HepG2 (cell line): ENCODE results near the gene MEG3. TPM values are rescaled to one million over a fixed set of nuclear protein-coding genes. Genes with fewer than 3 reads are reported as not detected.

Source experiments
- ATAC-seq: fragments of 200-7000 bp; cut with Tn5 transposase; 3 replicates; pipeline ENCODE4 v1.9.1; 2020; ENCODE audit warnings: mild to moderate bottlenecking, moderate library complexity
- BruUV-seq: library from RNA; stranded (reverse); fragments of 400-500 nt; replicated peaks from 2 replicates; lab custom pipeline; 2021; lab: Mats Ljungman, UMichigan
- CTCF ChIA-PET: fragments of 300-600 bp; formaldehyde crosslinking; extraction: SDS; loops from one replicate; lab custom pipeline; 2021; ENCODE audit warnings: low total read pairs, inconsistent platforms, low intra/inter-chr PET ratio; lab: Yijun Ruan, JAX
- POLR2A ChIA-PET: fragments of 350-600 bp; sonication (Branson Sonifier 250); formaldehyde crosslinking; loops from one replicate; lab custom pipeline; 2020; ENCODE audit warnings: antibody characterized with exemption, inconsistent platforms; lab: Yijun Ruan, JAX
- DNase-seq: peaks from one replicate; pipeline ENCODE4 v3.0.0-alpha.2; 2015; ENCODE audit warnings: low spot score
- FAIRE-seq: peaks from 3 replicates; lab custom pipeline; 2011; peaks lifted over from hg19 to GRCh38; lab: Jason Lieb, UNC
- H2AFZ ChIP-seq: one replicate; pipeline ENCODE4 v1.6.1; 2011; ENCODE audit warnings: low read length, inconsistent platforms
- H3K27ac ChIP-seq: fragments of 300-600 bp; 3 replicates; pipeline ENCODE4 v1.8.0; 2011; ENCODE audit warnings: mixed run types, mild to moderate bottlenecking, mixed read lengths, low read length, inconsistent platforms; ENCODE audit not compliant: insufficient read depth; ENCODE audit errors: extremely low read length
- H3K27me3 ChIP-seq, 2 experiments: fragments of 200-600 bp in 1 of 2; 2 replicates in 1 of 2; 3 replicates in 1 of 2; pipeline versions ENCODE4 v1.6.0 to v1.8.0; 2011; ENCODE audit warnings: low read length in 2 of 2, mild to moderate bottlenecking in 2 of 2, moderate library complexity in 2 of 2, inconsistent platforms in 1 of 2; ENCODE audit not compliant: insufficient read depth in 2 of 2, control insufficient read depth in 1 of 2
- H3K36me3 ChIP-seq, 2 experiments: fragments of 200-600 bp in 1 of 2; replicated peaks in 1 of 2; 2 replicates in 1 of 2; 3 replicates in 1 of 2; pipeline versions ENCODE4 v1.5.1 to v1.8.0; 2011; ENCODE audit warnings: low read length in 2 of 2, inconsistent platforms in 1 of 2; ENCODE audit not compliant: insufficient read depth in 2 of 2, control insufficient read depth in 1 of 2
- H3K4me1 ChIP-seq: 2 replicates; pipeline ENCODE4 v1.5.1; 2012; ENCODE audit warnings: low read length, inconsistent platforms; ENCODE audit not compliant: insufficient read depth
- H3K4me2 ChIP-seq: 2 replicates; pipeline ENCODE4 v1.6.0; 2011; ENCODE audit warnings: low read depth, low read length, inconsistent platforms
- H3K4me3 ChIP-seq, 3 experiments: fragments of 200-600 bp in 1 of 3; sonication (generic), shearing (Covaris generic) in 1 of 3; replicated peaks in 1 of 3; 2 replicates each; pipeline ENCODE4 v1.5.1; 2011 to 2016; ENCODE audit warnings: low read length in 3 of 3, inconsistent platforms in 2 of 3, low read depth in 2 of 3, mild to moderate bottlenecking in 2 of 3, control low read depth in 1 of 3, mixed read lengths in 1 of 3; ENCODE audit not compliant: insufficient read depth in 1 of 3
- H3K79me2 ChIP-seq: one replicate; pipeline ENCODE4 v1.6.1; 2011; ENCODE audit warnings: low read length, inconsistent platforms; ENCODE audit not compliant: insufficient read depth
- H3K9ac ChIP-seq: 2 replicates; pipeline ENCODE4 v1.6.0; 2011; ENCODE audit warnings: mild to moderate bottlenecking, low read depth, low read length, inconsistent platforms; ENCODE audit not compliant: insufficient read depth
- H3K9me3 ChIP-seq: 2 replicates; pipeline ENCODE4 v1.5.1; 2012; ENCODE audit warnings: mild to moderate bottlenecking, low read length
- H4K20me1 ChIP-seq: 2 replicates; pipeline ENCODE4 v1.6.0; 2011; ENCODE audit warnings: inconsistent platforms, mild to moderate bottlenecking, low read length, moderate library complexity; ENCODE audit not compliant: insufficient read depth
- ARNTL ChIP-seq: sonication (generic); formaldehyde crosslinking; IDR thresholded peaks from 2 replicates; pipeline ENCODE4 v1.4.0; 2020; ENCODE audit warnings: mild to moderate bottlenecking, missing genetic modification reagents
- ATF1 ChIP-seq: IDR thresholded peaks from 2 replicates; pipeline ENCODE4 v1.6.1; 2016; ENCODE audit warnings: mild to moderate bottlenecking, control low read depth
- DMAP1 ChIP-seq: IDR thresholded peaks from 2 replicates; pipeline ENCODE4 v1.6.1; 2016
- FOXK2 ChIP-seq: fragments of 450-650 bp; IDR thresholded peaks from 2 replicates; pipeline ENCODE4 v1.6.1; 2016
- MIXL1 ChIP-seq: IDR thresholded peaks from 2 replicates; pipeline ENCODE4 v1.6.1; 2016
- SMC3 ChIP-seq: IDR thresholded peaks from 2 replicates; pipeline ENCODE4 v1.6.1; 2011; ENCODE audit warnings: low read length, improper control_type of control experiment
- SMYD3 ChIP-seq: sonication (generic); formaldehyde crosslinking; IDR thresholded peaks from 2 replicates; pipeline ENCODE4 v1.8.1; 2023; ENCODE audit warnings: mild to moderate bottlenecking, missing genetic modification reagents
- SP1 ChIP-seq, 2 experiments: fragments of 450-650 bp in 1 of 2; sonication (generic) in 1 of 2; formaldehyde crosslinking in 1 of 2; IDR thresholded peaks; 2 replicates each; pipeline versions ENCODE4 v1.4.0 to v1.6.1; 2016 to 2020; ENCODE audit warnings: missing genetic modification reagents in 1 of 2
- STAG1 ChIP-seq: sonication (generic); formaldehyde crosslinking; IDR thresholded peaks from 2 replicates; pipeline ENCODE4 v1.4.0; 2020; ENCODE audit warnings: missing genetic modification reagents
- STAT5B ChIP-seq: sonication (generic); formaldehyde crosslinking; IDR thresholded peaks from 2 replicates; pipeline ENCODE4 v1.4.0; 2020; ENCODE audit warnings: missing genetic modification reagents
- WIZ ChIP-seq: sonication (generic); formaldehyde crosslinking; IDR thresholded peaks from 2 replicates; pipeline ENCODE4 v1.5.1; 2020; ENCODE audit warnings: mild to moderate bottlenecking, missing genetic modification reagents
- ZNF484 ChIP-seq: sonication (generic); formaldehyde crosslinking; IDR thresholded peaks from 2 replicates; pipeline ENCODE4 v1.5.1; 2020; ENCODE audit warnings: mild to moderate bottlenecking, low read depth, missing genetic modification reagents, borderline replicate concordance
- WGBS: methylation state at CpG from one replicate; pipeline ENCODE4 v1.1.6; 2017; ENCODE audit warnings: low lambda C conversion rate; 5-methylcytosine and 5-hydroxymethylcytosine counted together
- in situ Hi-C: cut with HindIII; loops from 2 replicates; pipeline ENCODE4 v1.10.0; 2017; ENCODE audit warnings: low pct_unique_long_range_greater_than_20kb; ENCODE audit not compliant: extremely low pct_ligation_motif_present
- intact Hi-C: fragments of 100-400 bp; cut with micrococcal nuclease; formaldehyde crosslinking; loops from one replicate; pipeline ENCODE4 v1.10.0; 2022; ENCODE audit not compliant: unreplicated experiment
- polyA plus RNA-seq, 8 experiments: library from polyadenylated mRNA; depleted of rRNA in 3 of 8; stranded (reverse) in 7 of 8; unstranded in 1 of 8; fragments of >200 nt; fragmentation: Illumina TruSeq in 4 of 8; extraction: Trizol in 4 of 8; gene quantifications; 2 replicates each; pipeline versions ENCODE4 v1.2.1 to v1.2.3, GENCODE V29; 2011 to 2016; ENCODE audit warnings: low read depth in 4 of 8, missing spikeins in 1 of 8, mixed read lengths in 1 of 8; ENCODE audit not compliant: insufficient read depth in 1 of 8
- total RNA-seq, 5 experiments: library from RNA; depleted of rRNA; stranded (reverse); fragments of >200 nt; fragmentation: Illumina TruSeq; extraction: Trizol; gene quantifications; 2 replicates each; pipeline ENCODE4 v1.2.3, GENCODE V29; 2016; ENCODE audit warnings: low read depth in 1 of 5
- TF ChIP-seq, protein P1 (sequence below): sonication (generic); formaldehyde crosslinking; IDR thresholded peaks from 2 replicates; pipeline ENCODE4 v1.8.0; 2022; ENCODE audit warnings: missing genetic modification reagents, mild to moderate bottlenecking, inconsistent platforms, borderline replicate concordance
- TF ChIP-seq, protein P2 (sequence below): sonication (generic); formaldehyde crosslinking; IDR thresholded peaks from 2 replicates; pipeline ENCODE4 v1.4.0; 2020; ENCODE audit warnings: missing genetic modification reagents; ENCODE audit errors: not compliant biosample characterization
- TF ChIP-seq, protein P3 (sequence below): sonication (generic); formaldehyde crosslinking; IDR thresholded peaks from 2 replicates; pipeline ENCODE4 v1.4.0; 2020; ENCODE audit warnings: missing genetic modification reagents
- TF ChIP-seq, protein P4 (sequence below): sonication (generic); formaldehyde crosslinking; IDR thresholded peaks from 2 replicates; pipeline ENCODE4 v1.4.0; 2020; ENCODE audit warnings: mild to moderate bottlenecking, missing genetic modification reagents, borderline replicate concordance

The MEG3 gene
- total and polyA plus RNA-seq, 2 of the 13 experiments (the other 11 are each of a cell fraction or from before 2014, with no cell fraction given) = 0.17 TPM; not detected in 1

DNA sequence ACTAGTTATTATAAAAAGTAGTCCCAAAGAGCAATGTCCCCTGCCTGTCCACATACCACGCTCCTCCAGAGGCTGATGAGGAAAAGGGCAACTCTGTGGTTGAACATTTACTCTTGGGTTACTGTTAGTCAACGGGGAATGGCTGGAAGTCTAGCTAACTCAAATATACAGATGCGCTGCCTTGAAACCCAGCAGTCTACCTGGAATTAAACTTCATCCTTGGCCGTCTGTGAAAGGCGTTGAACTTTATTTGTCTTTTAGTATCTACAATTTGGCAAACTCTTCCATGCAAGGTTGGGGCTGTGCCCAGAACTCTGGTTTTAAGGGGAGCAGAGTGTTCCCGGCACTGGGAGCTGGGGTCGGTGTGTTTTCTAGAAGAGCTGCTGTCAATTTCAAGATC is 3.9 kb upstream of the MEG3 start (continued):
- TF ChIP-seq, protein P1, sequence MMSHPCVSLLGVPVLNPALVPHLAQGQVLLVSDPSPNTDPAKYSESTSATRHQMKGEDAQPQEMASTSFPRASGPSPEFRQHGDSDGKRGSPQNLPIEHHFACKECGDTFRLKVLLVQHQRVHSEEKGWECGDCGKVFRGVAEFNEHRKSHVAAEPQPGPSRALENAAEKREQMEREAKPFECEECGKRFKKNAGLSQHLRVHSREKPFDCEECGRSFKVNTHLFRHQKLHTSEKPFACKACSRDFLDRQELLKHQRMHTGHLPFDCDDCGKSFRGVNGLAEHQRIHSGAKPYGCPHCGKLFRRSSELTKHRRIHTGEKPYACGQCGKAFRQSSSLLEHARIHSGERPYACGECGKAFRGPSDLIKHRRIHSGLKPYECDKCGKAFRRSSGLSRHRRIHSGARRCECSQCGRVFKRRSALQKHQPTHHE (CRISPR knock-in tag) = no peak
- no peak for TF ChIP-seq SMC3
- TF ChIP-seq, protein P2, sequence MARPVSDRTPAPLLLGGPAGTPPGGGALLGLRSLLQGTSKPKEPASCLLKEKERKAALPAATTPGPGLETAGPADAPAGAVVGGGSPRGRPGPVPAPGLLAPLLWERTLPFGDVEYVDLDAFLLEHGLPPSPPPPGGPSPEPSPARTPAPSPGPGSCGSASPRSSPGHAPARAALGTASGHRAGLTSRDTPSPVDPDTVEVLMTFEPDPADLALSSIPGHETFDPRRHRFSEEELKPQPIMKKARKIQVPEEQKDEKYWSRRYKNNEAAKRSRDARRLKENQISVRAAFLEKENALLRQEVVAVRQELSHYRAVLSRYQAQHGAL (CRISPR knock-in tag) = no peak
- no peak for TF ChIP-seq STAG1 (CRISPR knock-in tag)
- TF ChIP-seq ATF1 (CRISPR knock-in tag) = no peak
- no peak for TF ChIP-seq SMYD3
- TF ChIP-seq, all 625 proteins: peak for 54

DNA sequence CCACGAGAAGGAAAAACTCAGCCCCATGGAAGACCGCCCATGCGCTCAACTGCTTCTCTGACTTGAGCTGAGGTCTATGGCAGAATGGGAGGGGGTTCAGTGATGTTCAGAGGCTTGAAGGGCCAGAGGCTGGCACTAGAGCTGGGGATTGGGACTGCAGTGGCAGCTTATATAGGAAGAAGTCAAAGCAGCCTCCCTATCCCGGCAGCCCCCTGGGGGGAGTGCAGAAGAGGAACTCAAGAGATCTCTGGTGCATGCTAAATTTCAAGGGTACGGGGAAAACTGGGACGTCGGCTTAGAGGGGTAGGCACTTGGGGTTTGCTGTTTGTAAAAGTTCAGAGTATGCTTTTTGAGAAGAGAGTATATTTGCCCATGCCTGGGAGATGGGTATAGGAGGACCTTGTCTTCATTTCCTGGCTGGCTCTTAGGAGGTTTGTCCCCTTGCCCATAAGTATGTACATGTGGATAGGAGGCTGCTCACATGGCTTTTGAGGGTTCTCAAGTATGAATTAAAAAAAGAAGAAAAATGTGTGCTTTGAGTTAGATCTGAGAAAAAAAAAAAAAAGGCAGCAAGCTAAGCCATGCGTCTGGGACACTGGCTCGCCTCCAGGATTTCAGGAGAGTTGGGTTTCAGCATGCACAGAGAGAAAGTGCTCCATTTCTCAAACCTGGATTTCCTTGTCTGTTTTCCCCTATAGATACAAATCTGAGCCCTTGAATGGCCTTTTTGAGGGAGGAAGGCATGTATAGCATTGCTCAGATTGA is 3.2 kb upstream of the MEG3 start:
- WGBS = 78% methylated on average over 9 of the region's 9 CpGs
- H3K36me3 ChIP-seq = no peaks in the 10 kb centered on the region
- in situ Hi-C loops (no loop called here), intact Hi-C loops (no loop called here)
- H3K9ac ChIP-seq = peak overlapping the region; percentile 50; the same call in 1 of the 2 replicates
- ATAC-seq = no peak
- H3K27me3 ChIP-seq = no peaks in the 10 kb centered on the region
- H3K27ac ChIP-seq = peak overlapping the region; percentile 87
- H3K79me2 ChIP-seq = no peaks in the 10 kb centered on the region
- H3K4me3 ChIP-seq = peak overlapping the region in 2 of 3 experiments; percentile 11 to 27; a peak in 1 of 6 replicates
- H3K4me2 ChIP-seq = peak overlapping the region; percentile 71
- CTCF ChIA-PET = no interaction called here
- no peaks in the 10 kb centered on the region for H4K20me1 ChIP-seq
- POLR2A ChIA-PET = interaction anchor here (0.9 to 3.2 kb wide), 8 partner anchors 20 to 466 kb away, joined by 3 to 22 read pairs (median 4); no protein-coding TSS in a partner anchor
- no peak for DNase-seq
- FAIRE-seq = peak; percentile 26
- H3K9me3 ChIP-seq = peaks cover 4% of the 10 kb centered on the region; the same call in 1 of the 2 replicates
- BruUV-seq = no TSS peak
- no peak overlapping the region for H2AFZ ChIP-seq
- H3K4me1 ChIP-seq = peaks cover 64% of the 10 kb centered on the region
- TF ChIP-seq WIZ (CRISPR knock-in tag) = no peak
- no peak for TF ChIP-seq ZNF484
- TF ChIP-seq DMAP1 (CRISPR knock-in tag) = no peak
- no peak for TF ChIP-seq MIXL1 (CRISPR knock-in tag)
- TF ChIP-seq, protein P3, sequence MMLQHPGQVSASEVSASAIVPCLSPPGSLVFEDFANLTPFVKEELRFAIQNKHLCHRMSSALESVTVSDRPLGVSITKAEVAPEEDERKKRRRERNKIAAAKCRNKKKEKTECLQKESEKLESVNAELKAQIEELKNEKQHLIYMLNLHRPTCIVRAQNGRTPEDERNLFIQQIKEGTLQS (CRISPR knock-in tag) = 0 out of 2 replicates have a peak, but pooled peaks have one; percentile 6
- no peak for TF ChIP-seq STAT5B (CRISPR knock-in tag)
- TF ChIP-seq, protein P4, sequence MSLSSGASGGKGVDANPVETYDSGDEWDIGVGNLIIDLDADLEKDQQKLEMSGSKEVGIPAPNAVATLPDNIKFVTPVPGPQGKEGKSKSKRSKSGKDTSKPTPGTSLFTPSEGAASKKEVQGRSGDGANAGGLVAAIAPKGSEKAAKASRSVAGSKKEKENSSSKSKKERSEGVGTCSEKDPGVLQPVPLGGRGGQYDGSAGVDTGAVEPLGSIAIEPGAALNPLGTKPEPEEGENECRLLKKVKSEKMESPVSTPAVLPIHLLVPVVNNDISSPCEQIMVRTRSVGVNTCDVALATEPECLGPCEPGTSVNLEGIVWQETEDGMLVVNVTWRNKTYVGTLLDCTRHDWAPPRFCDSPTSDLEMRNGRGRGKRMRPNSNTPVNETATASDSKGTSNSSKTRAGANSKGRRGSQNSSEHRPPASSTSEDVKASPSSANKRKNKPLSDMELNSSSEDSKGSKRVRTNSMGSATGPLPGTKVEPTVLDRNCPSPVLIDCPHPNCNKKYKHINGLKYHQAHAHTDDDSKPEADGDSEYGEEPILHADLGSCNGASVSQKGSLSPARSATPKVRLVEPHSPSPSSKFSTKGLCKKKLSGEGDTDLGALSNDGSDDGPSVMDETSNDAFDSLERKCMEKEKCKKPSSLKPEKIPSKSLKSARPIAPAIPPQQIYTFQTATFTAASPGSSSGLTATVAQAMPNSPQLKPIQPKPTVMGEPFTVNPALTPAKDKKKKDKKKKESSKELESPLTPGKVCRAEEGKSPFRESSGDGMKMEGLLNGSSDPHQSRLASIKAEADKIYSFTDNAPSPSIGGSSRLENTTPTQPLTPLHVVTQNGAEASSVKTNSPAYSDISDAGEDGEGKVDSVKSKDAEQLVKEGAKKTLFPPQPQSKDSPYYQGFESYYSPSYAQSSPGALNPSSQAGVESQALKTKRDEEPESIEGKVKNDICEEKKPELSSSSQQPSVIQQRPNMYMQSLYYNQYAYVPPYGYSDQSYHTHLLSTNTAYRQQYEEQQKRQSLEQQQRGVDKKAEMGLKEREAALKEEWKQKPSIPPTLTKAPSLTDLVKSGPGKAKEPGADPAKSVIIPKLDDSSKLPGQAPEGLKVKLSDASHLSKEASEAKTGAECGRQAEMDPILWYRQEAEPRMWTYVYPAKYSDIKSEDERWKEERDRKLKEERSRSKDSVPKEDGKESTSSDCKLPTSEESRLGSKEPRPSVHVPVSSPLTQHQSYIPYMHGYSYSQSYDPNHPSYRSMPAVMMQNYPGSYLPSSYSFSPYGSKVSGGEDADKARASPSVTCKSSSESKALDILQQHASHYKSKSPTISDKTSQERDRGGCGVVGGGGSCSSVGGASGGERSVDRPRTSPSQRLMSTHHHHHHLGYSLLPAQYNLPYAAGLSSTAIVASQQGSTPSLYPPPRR (CRISPR knock-in tag) = no peak
- TF ChIP-seq ARNTL = no peak
- no peak for TF ChIP-seq SP1 (IDR thresholded peaks at IDR 0.05)
- TF ChIP-seq SP1 (CRISPR knock-in tag; IDR thresholded peaks at IDR 0.05) = no peak
- TF ChIP-seq FOXK2 = no peak
